Natural killer cell (primary cell): ENCODE results near the gene MIA2. TPM values are rescaled to one million over a fixed set of nuclear protein-coding genes. Genes with fewer than 3 reads are reported as not detected.
"Not testable (repeated sequence)": the region's sequence is repeated elsewhere in the genome, so short reads cannot be mapped to it uniquely, and the experiment has no call there.

ENCODE experiments used
- ATAC-seq, 3 donors: fragments of 150-1000 bp in 2 of 3; fragments of 200-7000 bp in 1 of 3; cut with Tn5 transposase; 1 replicate in 1 of 3; 2 replicates in 2 of 3; pipeline ENCODE4 v1.10.0; 2021; ENCODE audit warnings: mild to moderate bottlenecking in 2 of 3, moderate library complexity in 2 of 3
- DNase-seq, 2 donors: peaks; one replicate each; pipeline versions ENCODE4 v3.0.0 to v3.0.0-alpha.2; 2013 to 2021; ENCODE audit warnings: mixed read lengths in 1 of 2
- H3K27ac ChIP-seq: one replicate; pipeline ENCODE4 v1.5.1; 2013; ENCODE audit warnings: mild to moderate bottlenecking, low read length
- H3K27me3 ChIP-seq: one replicate; pipeline ENCODE4 v1.6.1; 2013; ENCODE audit warnings: low read length; ENCODE audit not compliant: control insufficient read depth, insufficient read depth
- H3K36me3 ChIP-seq: one replicate; pipeline ENCODE4 v1.6.1; 2013; ENCODE audit warnings: low read length; ENCODE audit not compliant: control insufficient read depth, insufficient read depth
- H3K4me1 ChIP-seq: one replicate; pipeline ENCODE4 v1.6.1; 2013; ENCODE audit warnings: low read length; ENCODE audit not compliant: control insufficient read depth, insufficient read depth
- H3K4me3 ChIP-seq: one replicate; pipeline ENCODE4 v1.5.1; 2013; ENCODE audit warnings: low read length
- H3K9me3 ChIP-seq: one replicate; pipeline ENCODE4 v1.6.1; 2013; ENCODE audit warnings: low read length; ENCODE audit not compliant: control insufficient read depth, insufficient read depth
- H3K27ac Mint-ChIP-seq, 2 donors: one replicate each; pipeline ENCODE4 v1.8.0; 2022; ENCODE audit warnings: mild to moderate bottlenecking in 2 of 2, mixed read lengths in 2 of 2, moderate library complexity in 1 of 2
- H3K27me3 Mint-ChIP-seq, 2 donors: one replicate each; pipeline ENCODE4 v1.8.0; 2022; ENCODE audit warnings: low read depth in 2 of 2, mixed read lengths in 2 of 2
- H3K36me3 Mint-ChIP-seq: one replicate; pipeline ENCODE4 v1.8.0; 2022; ENCODE audit warnings: mixed read lengths
- H3K4me1 Mint-ChIP-seq, 2 donors: one replicate each; pipeline ENCODE4 v1.8.0; 2022; ENCODE audit warnings: mixed read lengths in 2 of 2
- H3K4me3 Mint-ChIP-seq: one replicate; pipeline ENCODE4 v1.8.0; 2022; ENCODE audit warnings: mild to moderate bottlenecking, moderate library complexity, mixed read lengths
- H3K9me3 Mint-ChIP-seq, 2 donors: one replicate each; pipeline ENCODE4 v1.8.0; 2022; ENCODE audit warnings: mixed read lengths in 2 of 2
- WGBS: methylation state at CpG from one replicate; pipeline ENCODE4 v1.1.7; 2013; ENCODE audit warnings: missing lambda C conversion rate; ENCODE audit not compliant: insufficient coverage; 5-methylcytosine and 5-hydroxymethylcytosine counted together
- intact Hi-C: fragments of 100-400 bp; cut with micrococcal nuclease; formaldehyde crosslinking; loops from one replicate; pipeline ENCODE4 v1.14.2; 2022
- total RNA-seq, 4 donors: library from RNA; stranded (reverse); fragments of 120-200 nt in 1 of 4; gene quantifications; one replicate each; pipeline versions ENCODE4 v1.2.3 to v1.2.4, GENCODE V29; 2013 to 2022
- TF ChIP-seq, protein P1 (sequence below): fragments of 200-600 bp; IDR thresholded peaks from one replicate; pipeline ENCODE4 v1.8.0; 2022; ENCODE audit warnings: antibody characterized with exemption

Gene MIA2
- total RNA-seq, 3 donors from 2014 or later (not counting 1 experiment from before 2014, with no cell fraction given) = 44.7 to 45.7 (median 45.4) TPM

DNA sequence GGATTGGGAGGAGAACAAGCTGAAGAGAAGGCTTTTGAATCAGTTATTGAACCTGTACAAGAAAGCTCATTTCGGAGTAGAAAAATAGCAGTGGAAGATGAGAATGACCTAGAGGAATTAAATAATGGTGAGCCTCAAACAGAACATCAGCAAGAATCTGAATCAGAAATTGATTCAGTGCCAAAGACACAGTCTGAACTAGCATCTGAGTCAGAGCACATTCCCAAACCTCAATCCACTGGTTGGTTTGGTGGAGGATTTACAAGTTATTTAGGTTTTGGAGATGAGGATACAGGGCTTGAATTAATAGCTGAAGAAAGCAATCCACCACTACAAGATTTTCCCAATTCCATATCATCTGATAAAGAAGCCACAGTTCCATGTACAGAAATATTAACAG is 13.5 kb downstream of the MIA2 start:
- H3K9me3 ChIP-seq = no peaks in the 10 kb centered on the region
- Mint-ChIP-seq H3K4me3 (no peak overlapping the region), H3K27me3 (peaks cover 9 to 21% of the 10 kb centered on the region in 2 donors), H3K4me1 (no peaks in the 10 kb centered on the region), H3K36me3 (no peaks in the 10 kb centered on the region), H3K27ac (no peak overlapping the region), H3K9me3 (no peaks in the 10 kb centered on the region)
- ATAC-seq (no peak), DNase-seq (no peak)
- WGBS = 100% methylated on average over 1 of the region's 1 CpG
- intact Hi-C loops = no loop called here
- H3K36me3 ChIP-seq = no peaks in the 10 kb centered on the region
- no peaks in the 10 kb centered on the region for H3K4me1 ChIP-seq
- H3K27ac ChIP-seq = no peak overlapping the region
- H3K4me3 ChIP-seq = no peak overlapping the region
- no peaks in the 10 kb centered on the region for H3K27me3 ChIP-seq
- TF ChIP-seq, protein P1, sequence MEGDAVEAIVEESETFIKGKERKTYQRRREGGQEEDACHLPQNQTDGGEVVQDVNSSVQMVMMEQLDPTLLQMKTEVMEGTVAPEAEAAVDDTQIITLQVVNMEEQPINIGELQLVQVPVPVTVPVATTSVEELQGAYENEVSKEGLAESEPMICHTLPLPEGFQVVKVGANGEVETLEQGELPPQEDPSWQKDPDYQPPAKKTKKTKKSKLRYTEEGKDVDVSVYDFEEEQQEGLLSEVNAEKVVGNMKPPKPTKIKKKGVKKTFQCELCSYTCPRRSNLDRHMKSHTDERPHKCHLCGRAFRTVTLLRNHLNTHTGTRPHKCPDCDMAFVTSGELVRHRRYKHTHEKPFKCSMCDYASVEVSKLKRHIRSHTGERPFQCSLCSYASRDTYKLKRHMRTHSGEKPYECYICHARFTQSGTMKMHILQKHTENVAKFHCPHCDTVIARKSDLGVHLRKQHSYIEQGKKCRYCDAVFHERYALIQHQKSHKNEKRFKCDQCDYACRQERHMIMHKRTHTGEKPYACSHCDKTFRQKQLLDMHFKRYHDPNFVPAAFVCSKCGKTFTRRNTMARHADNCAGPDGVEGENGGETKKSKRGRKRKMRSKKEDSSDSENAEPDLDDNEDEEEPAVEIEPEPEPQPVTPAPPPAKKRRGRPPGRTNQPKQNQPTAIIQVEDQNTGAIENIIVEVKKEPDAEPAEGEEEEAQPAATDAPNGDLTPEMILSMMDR = no peak

GRCh38 chr14:39251547-39251946 is 17.8 kb downstream of the MIA2 start:
- ATAC-seq (no peak), DNase-seq (no peak)
- H3K36me3 Mint-ChIP-seq = no peaks in the 10 kb centered on the region
- Histone ChIP-seq H3K4me1 (no peaks in the 10 kb centered on the region), H3K27ac (no peak overlapping the region), H3K27me3 (no peaks in the 10 kb centered on the region), H3K9me3 (no peaks in the 10 kb centered on the region), H3K36me3 (no peaks in the 10 kb centered on the region), H3K4me3 (no peak overlapping the region)
- H3K4me3 Mint-ChIP-seq = no peak overlapping the region
- H3K4me1 Mint-ChIP-seq = no peaks in the 10 kb centered on the region
- TF ChIP-seq, protein P1 = no peak
- H3K27ac Mint-ChIP-seq = no peak overlapping the region
- no peaks in the 10 kb centered on the region for H3K9me3 Mint-ChIP-seq
- H3K27me3 Mint-ChIP-seq = peaks cover 9 to 21% of the 10 kb centered on the region in 2 donors
- intact Hi-C loops = no loop called here

- H3K27me3 ChIP-seq, H3K27me3 Mint-ChIP-seq, H3K9me3 ChIP-seq, H3K36me3 ChIP-seq, H3K4me1 ChIP-seq, H3K36me3 Mint-ChIP-seq, intact Hi-C loops, H3K4me3 Mint-ChIP-seq, H3K4me3 ChIP-seq, H3K4me1 Mint-ChIP-seq, DNase-seq, H3K27ac Mint-ChIP-seq, ATAC-seq, H3K27ac ChIP-seq, H3K9me3 Mint-ChIP-seq: not testable (repeated sequence)
- no CpG with 5 or more reads among the region's 1 CpG for WGBS
Measured at GRCh38 chr14:39257388-39257787, 23.7 kb downstream of the MIA2 start.

DNA sequence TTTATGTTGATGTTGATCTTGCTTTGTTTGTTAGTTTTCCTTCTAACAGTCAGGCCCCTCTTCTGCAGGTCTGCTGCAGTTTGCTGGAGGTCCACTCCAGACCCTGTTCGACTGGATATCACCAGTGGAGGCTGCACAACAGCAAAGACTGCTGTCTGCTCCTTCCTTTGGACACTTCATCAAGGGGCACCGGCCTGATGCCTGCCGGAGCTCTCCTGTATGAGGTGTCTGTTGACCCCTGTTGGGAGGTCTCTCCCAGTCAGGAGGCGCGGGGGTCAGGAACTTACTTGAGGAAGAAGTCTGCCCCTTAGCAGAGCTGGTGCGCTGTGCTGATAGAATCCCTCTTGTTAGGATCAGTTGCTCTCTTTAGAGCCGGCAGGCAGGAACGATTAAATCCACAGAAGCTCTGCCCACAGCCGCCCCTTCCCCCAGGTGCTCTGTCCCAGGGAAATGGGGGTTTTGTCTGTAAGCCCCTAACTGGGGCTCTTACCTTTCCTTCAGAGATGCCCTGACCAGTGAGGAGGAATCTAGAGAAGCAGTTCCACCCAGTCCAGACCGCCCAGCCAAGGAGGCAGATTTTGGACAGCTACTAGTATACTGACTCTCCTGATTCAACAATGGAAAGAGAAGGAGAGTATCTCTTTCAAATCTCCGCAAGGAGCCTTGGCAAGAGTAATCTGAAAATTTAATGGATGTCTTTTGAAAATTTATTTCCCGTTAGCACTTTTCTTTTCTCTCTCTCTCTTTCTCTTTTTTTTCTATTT is 25.2 kb downstream of the MIA2 start:
- Mint-ChIP-seq H3K4me1 (no peaks in the 10 kb centered on the region), H3K27ac (no peak overlapping the region), H3K27me3 (no peaks in the 10 kb centered on the region), H3K9me3 (peaks cover 2% of the 10 kb centered on the region in 2 donors), H3K4me3 (no peak overlapping the region), H3K36me3 (no peaks in the 10 kb centered on the region)
- intact Hi-C loops = no loop called here
- TF ChIP-seq, protein P1 = no peak
- H3K9me3 ChIP-seq = no peaks in the 10 kb centered on the region
- H3K36me3 ChIP-seq = no peaks in the 10 kb centered on the region
- H3K4me1 ChIP-seq = no peaks in the 10 kb centered on the region
- no peaks in the 10 kb centered on the region for H3K27me3 ChIP-seq
- WGBS = 96% methylated on average over 11 of the region's 12 CpGs
- DNase-seq (no peak), ATAC-seq (no peak)
- H3K27ac ChIP-seq = no peak overlapping the region
- no peak overlapping the region for H3K4me3 ChIP-seq

DNA sequence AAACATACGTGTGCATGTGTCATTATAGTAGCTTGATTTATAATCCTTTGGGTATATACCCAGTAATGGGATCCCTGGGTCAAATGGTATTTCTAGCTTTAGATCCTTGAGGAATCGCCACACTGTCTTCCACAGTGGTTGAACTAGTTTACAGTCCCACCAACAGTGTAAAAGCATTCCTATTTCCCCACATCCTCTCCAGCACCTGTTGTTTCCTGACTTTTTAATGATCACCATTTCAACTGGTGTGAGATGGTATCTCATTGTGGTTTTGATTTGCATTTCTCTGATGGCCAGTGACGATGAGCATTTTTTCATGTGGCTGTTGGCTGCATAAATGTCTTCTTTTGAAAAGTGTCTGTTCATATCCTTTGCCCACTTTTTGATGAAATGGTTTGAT is 26.4 kb downstream of the MIA2 start:
- not testable (repeated sequence) for H3K4me1 ChIP-seq, H3K27ac ChIP-seq, H3K36me3 ChIP-seq, DNase-seq, H3K27ac Mint-ChIP-seq, H3K27me3 ChIP-seq, H3K9me3 ChIP-seq, H3K4me3 Mint-ChIP-seq, ATAC-seq, H3K27me3 Mint-ChIP-seq, H3K36me3 Mint-ChIP-seq, H3K4me1 Mint-ChIP-seq, H3K9me3 Mint-ChIP-seq, H3K4me3 ChIP-seq
- intact Hi-C loops = loop anchor here (10.0 kb wide), 1 partner anchor 1185 kb away; no protein-coding TSS in a partner anchor
- 78% methylated on average over 3 of the region's 3 CpGs for WGBS

DNA sequence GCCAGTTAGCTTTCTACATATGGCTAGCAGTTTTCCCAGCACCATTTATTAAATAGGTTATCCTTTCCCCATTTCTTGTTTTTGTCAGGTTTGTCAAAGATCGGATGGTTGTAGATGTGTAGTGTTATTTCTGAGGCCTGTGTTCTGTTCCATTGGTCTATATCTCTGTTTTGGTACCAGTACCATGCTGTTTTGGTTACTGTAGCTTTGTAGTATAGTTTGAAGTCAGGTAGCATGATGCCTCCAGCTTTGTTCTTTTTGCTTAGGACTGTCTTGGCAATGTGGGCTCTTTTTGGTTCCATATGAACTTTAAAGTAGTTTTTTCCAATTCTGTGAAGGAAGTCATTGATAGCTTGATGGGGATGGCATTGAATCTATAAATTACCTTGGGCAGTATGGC is 28.5 kb downstream of the MIA2 start:
- not testable (repeated sequence) for H3K27ac Mint-ChIP-seq, H3K4me1 ChIP-seq, H3K4me3 ChIP-seq, H3K27me3 ChIP-seq, H3K4me3 Mint-ChIP-seq, ATAC-seq, H3K9me3 ChIP-seq, H3K27me3 Mint-ChIP-seq, H3K36me3 Mint-ChIP-seq, H3K27ac ChIP-seq, H3K9me3 Mint-ChIP-seq, H3K36me3 ChIP-seq, DNase-seq
- peaks cover 12 to 15% of the 10 kb centered on the region in 2 donors for H3K4me1 Mint-ChIP-seq
- intact Hi-C loops = loop anchor here (10.0 kb wide), 1 partner anchor 1187 kb away; no protein-coding TSS in a partner anchor
- no CpG with 5 or more reads among the region's 1 CpG for WGBS
